CMK (cell line): ENCODE results near the gene NR1I3.
A peak's percentile ranks its signal among the peaks of the same experiment; 100 is the strongest.

ENCODE experiments used
- DNase-seq: peaks from one replicate; pipeline ENCODE4 v3.0.0-alpha.2; 2010; ENCODE audit warnings: low read depth

Gene NR1I3

GRCh38 chr1:161218301-161219077, 19.5 kb downstream of the NR1I3 start:
- DNase-seq: no peak

DNA sequence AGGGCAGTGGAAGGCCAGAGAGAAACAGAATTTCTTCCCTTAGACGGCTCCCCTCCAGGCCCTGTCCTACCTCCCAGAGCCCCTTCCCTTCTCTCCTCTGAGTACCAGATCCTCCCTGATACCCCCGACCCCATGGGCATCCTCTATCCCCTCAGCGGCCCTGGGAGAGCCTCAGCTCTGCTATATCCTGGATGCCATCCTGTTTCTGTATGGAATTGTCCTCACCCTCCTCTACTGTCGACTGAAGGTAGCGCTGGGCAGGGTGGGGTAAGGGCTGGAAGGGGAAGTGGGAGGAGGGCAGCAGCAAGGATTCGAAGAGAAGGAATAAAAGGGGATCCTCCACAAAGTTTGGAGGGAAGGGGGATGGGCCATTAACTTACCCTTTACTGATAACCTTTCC, 20.2 kb downstream of the NR1I3 start:
- DNase-seq: no peak

GRCh38 chr1:161216945-161217712, 20.9 kb downstream of the NR1I3 start:
- peak; percentile 78 for DNase-seq

- DNase-seq: peak; percentile 93
These were observed 22.9 kb downstream of the NR1I3 start, which contains the start of gene FCER1G for GRCh38 chr1:161215076-161215475. Gene FCER1G (plus strand): TSS chr1:161215295. CDS start chr1:161215322, 27 bp downstream.

DNA sequence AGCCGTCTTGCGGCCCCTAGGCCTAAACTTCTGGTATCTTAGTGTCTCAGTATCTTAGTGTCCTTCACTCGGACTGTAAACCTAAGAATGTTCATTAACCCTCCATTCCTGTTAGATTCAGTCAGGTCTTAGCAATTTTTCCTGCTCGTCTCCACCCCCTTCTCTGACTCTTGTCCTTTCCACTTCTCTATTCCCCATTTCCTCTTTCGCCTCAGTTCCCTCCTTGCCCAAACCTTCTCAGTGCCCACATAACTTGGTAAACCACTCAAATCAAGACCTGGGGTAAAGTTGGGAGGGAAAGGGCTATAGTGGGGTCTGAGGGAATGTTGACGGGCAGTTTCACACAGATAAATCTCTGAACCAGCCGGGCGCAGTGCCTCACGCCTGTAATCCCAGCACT, 23.6 kb downstream of the NR1I3 start:
- no peak for DNase-seq

DNA sequence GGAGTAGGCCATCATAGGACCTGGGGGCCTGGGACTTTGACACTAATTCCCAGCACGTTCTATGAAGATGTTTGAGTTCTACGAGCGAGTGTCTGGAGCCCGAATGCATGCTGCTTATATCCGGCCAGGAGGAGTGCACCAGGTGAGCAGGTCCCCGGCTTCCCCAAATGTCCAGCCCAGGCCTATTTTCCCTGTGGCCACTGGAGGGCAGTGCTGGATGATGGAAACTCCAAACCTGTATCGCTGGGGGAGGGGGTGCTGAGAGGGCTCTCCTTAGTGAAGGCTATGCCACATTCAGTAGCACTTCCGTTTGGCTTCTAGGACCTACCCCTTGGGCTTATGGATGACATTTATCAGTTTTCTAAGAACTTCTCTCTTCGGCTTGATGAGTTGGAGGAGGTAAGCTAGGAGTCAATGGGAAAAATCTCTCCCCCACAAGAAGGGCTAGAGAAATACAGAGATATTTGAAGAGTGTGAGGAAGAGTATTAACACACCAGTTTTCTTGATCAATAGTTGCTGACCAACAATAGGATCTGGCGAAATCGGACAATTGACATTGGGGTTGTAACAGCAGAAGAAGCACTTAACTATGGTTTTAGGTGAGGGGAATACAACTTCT, 28.1 kb downstream of the NR1I3 start:
- peak; percentile 63 for DNase-seq

DNA sequence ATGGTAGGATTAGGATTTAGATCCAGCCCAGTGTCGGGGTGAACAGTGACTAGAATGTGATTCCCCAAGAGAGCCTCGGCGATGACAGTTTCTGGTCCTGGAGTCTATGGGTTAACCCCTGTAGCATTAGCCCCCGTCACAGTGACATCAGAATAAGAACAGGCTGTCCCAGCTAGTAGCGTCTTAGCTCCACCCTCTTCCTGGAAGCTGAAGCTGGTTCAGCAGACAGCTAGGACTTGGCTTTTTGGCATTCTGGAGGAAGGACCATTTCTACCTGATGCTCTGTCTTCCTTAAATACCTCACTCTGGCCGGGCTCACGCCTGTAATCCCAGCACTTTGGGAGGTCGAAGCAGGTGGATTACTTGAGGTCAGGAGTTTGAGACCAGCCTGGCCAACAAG, 30.8 kb downstream of the NR1I3 start:
- DNase-seq: no peak

DNA sequence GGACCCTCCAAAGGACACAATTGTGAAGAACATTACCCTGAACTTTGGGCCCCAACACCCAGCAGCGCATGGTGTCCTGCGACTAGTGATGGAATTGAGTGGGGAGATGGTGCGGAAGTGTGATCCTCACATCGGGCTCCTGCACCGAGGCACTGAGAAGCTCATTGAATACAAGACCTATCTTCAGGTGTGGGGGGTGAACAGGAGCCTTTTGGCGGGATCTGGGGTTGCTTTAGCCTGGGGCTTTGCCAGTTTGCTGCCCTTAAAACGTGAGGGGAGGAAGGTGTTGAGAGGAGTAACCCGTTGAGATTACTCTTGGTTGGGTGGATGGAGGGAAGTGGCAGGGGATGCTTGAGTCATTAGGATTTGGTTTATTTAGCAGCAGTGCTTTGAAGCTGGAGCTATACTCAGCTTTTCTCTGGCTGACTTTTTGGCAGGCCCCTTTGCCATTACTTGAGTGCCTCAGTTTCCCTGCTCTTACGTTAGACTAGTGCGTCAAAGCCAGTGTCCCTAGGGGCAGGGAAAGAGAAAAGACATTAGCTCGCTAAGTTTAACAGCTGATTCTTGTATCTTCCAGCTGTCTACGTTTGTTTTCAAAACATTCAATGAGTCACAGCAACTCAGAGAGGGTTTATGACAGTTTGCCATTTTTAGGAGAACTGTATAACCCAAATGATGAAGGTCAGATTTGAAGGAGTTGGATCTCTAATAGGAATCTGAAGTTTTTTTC, 31.4 kb downstream of the NR1I3 start:
- DNase-seq: no peak

- DNase-seq: peak; percentile 97
These were observed 35.9 kb downstream of the NR1I3 start, which contains the start of gene NDUFS2 for GRCh38 chr1:161201836-161202712. Gene NDUFS2 (plus strand): TSS chr1:161202367. CDS start chr1:161202386, 19 bp downstream.

- DNase-seq: no peak
These were observed 36.8 kb downstream of the NR1I3 start for GRCh38 chr1:161200992-161201835.

GRCh38 chr1:161200421-161200991, 37.5 kb downstream of the NR1I3 start:
- DNase-seq: no peak

- no peak for DNase-seq
These were observed 38.4 kb downstream of the NR1I3 start for GRCh38 chr1:161199506-161200139.

- no peak for DNase-seq
These were observed 39.0 kb downstream of the NR1I3 start, which contains the start of gene ADAMTS4 for GRCh38 chr1:161198897-161199431. Gene ADAMTS4 (minus strand): TSS chr1:161199054. CDS start chr1:161198627, 427 bp downstream.

DNA sequence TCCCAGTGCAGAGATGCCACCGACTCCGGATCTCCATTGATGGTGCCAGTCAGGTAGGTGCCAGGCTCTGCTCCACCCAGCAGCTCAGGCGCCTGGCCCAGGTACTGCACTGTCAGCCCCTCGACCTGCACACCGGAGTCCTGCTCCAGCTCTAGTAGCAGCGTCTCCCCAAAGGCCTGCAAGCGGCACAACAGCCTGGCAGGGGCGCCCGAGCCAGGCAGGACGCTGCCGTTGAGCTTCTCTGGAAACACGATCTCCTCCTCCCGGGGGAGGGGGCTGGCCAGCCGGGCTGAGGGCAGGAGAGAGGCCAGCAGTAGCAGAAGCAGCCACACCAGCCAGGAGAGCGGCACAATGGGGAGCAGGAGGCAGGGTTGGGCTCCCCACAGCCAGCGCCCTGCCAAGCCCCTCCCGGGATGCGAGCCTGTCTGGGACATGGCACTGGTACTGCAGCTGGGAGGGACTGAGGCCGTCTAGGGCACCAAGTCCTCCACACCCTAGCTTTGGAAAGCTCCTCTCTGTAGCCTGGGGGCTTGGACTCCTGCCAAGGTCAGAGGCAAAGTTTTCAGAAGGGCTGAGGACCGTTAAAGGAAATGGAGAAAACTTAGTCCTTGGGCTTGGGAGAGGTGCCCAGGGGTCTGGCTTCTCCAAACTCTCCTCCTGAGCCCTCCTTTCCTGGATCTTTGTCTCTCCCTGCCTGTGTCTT, 39.7 kb downstream of the NR1I3 start:
- DNase-seq: no peak

DNA sequence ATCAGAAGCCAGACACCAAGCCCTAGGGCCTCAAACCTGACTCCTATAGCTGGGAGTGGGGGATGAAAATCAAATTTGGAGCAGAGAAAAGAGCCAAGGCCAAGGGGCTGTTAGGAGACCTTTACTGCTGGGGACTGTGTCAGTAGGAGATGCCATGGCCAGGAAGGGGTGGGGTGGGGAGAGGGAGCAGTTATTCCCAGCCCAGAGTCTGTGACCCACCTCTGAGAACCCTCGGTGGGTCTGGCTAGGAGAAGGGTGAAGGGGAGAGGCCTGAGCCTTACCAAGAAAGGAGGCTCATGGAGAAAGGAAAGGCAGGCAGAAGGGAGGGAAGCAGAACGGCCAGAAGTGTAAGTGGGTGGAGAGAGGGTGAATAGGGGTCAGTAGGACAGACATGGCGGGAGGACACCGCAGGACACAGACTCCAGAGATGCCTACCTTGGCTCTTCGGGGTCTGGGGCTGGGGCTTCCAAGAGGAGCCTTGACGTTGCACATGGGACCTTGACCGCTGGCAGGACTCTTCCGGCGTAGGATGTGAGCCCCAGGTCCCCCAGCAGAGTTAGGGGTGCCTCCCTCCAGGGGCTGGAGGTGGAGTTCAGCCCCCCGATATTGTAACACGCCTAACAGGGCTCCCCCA, 40.3 kb downstream of the NR1I3 start:
- DNase-seq: no peak

- no peak for DNase-seq
These were observed 41.2 kb downstream of the NR1I3 start for GRCh38 chr1:161196521-161197451.

GRCh38 chr1:161196111-161196510, 41.9 kb downstream of the NR1I3 start:
- no peak for DNase-seq
